AG04450 (cell line): ENCODE measurements around the gene PCYT2. TPM values are rescaled to one million over a fixed set of nuclear protein-coding genes. Genes with fewer than 3 reads are reported as not detected.

Source experiments
- CTCF ChIA-PET: fragments of 300-600, 350-600 bp; formaldehyde crosslinking; extraction: SDS; loops from one replicate; lab custom pipeline; 2022; ENCODE audit warnings: antibody characterized with exemption, inconsistent platforms; lab: Charles Lee
- POLR2A ChIA-PET: fragments of 350-600 bp; formaldehyde crosslinking; extraction: SDS; loops from one replicate; lab custom pipeline; 2021; ENCODE audit warnings: antibody characterized with exemption, inconsistent platforms; lab: Yijun Ruan, JAX
- DNase-seq: peaks from one replicate; pipeline ENCODE4 v3.0.0-alpha.2; 2011; ENCODE audit warnings: low read depth, low spot score
- H3K27ac ChIP-seq: one replicate; pipeline ENCODE4 v1.5.1; 2012; ENCODE audit warnings: low read depth, low read length, control low read depth
- H3K27me3 ChIP-seq: one replicate; pipeline ENCODE4 v1.6.0; 2012; ENCODE audit warnings: low read length; ENCODE audit not compliant: control insufficient read depth, insufficient read depth
- H3K4me3 ChIP-seq: 2 replicates; pipeline ENCODE4 v1.5.1; 2011; ENCODE audit warnings: mild to moderate bottlenecking, low read depth, low read length, control low read depth
- H3K9me3 ChIP-seq: 2 replicates; pipeline ENCODE4 v1.5.1; 2012; ENCODE audit warnings: low read length; ENCODE audit not compliant: control insufficient read depth, insufficient read depth
- polyA plus RNA-seq: library from polyadenylated mRNA; depleted of rRNA; stranded (reverse); fragments of >200 nt; gene quantifications from 2 replicates; pipeline ENCODE4 v1.2.3, GENCODE V29; 2011
- TF ChIP-seq, protein P1 (sequence below): IDR thresholded peaks from 2 replicates; pipeline ENCODE4 v1.5.1; 2011; ENCODE audit warnings: low read depth, low read length, control low read depth, inconsistent platforms

The PCYT2 gene
- polyA plus RNA-seq, 1 experiment: 25.2 TPM

DNA sequence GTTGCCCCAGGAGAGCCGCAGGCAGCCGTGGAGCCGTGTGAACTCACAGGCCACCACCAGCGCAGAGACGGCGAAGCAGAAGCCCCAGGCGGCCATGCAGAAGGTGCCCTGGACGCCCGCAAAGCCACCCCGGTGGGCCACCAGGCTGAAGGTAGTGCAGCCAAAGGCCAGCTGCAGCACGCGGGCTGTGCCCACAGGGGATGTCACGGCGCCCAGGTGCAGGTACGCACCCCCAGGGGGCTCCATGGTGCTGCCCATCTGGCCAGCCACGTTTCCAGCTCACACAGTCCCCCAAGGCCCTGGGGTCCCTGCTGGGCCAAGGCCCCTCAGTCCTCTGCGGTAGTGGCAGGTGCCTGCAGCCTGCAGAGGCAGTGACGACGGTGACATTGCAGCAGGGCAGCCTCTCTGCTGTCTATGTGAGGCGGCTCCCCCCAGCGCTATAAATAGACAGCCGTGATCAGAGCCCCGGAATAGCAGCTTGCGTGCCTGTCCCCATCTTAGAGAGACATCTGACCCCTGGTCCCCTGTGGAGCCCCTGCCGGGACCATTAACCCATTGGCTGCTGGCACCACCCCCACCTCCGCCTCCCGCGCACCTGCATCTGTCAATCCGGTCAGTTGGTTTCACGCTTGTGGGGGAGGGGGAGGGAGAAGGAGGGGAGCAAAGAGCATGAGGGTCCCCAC lies 30.4 kb upstream of the PCYT2 start:
- TF ChIP-seq, protein P1, sequence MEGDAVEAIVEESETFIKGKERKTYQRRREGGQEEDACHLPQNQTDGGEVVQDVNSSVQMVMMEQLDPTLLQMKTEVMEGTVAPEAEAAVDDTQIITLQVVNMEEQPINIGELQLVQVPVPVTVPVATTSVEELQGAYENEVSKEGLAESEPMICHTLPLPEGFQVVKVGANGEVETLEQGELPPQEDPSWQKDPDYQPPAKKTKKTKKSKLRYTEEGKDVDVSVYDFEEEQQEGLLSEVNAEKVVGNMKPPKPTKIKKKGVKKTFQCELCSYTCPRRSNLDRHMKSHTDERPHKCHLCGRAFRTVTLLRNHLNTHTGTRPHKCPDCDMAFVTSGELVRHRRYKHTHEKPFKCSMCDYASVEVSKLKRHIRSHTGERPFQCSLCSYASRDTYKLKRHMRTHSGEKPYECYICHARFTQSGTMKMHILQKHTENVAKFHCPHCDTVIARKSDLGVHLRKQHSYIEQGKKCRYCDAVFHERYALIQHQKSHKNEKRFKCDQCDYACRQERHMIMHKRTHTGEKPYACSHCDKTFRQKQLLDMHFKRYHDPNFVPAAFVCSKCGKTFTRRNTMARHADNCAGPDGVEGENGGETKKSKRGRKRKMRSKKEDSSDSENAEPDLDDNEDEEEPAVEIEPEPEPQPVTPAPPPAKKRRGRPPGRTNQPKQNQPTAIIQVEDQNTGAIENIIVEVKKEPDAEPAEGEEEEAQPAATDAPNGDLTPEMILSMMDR: no peak
- H3K27me3 ChIP-seq: peaks cover 10% of the 10 kb centered on the region
- ChIA-PET CTCF (no interaction called here), POLR2A (no interaction called here)
- no peak overlapping the region for H3K27ac ChIP-seq
- no peak overlapping the region for H3K4me3 ChIP-seq
- DNase-seq: no peak
- H3K9me3 ChIP-seq: peaks cover 4% of the 10 kb centered on the region; the same call in 1 of the 2 replicates

DNA sequence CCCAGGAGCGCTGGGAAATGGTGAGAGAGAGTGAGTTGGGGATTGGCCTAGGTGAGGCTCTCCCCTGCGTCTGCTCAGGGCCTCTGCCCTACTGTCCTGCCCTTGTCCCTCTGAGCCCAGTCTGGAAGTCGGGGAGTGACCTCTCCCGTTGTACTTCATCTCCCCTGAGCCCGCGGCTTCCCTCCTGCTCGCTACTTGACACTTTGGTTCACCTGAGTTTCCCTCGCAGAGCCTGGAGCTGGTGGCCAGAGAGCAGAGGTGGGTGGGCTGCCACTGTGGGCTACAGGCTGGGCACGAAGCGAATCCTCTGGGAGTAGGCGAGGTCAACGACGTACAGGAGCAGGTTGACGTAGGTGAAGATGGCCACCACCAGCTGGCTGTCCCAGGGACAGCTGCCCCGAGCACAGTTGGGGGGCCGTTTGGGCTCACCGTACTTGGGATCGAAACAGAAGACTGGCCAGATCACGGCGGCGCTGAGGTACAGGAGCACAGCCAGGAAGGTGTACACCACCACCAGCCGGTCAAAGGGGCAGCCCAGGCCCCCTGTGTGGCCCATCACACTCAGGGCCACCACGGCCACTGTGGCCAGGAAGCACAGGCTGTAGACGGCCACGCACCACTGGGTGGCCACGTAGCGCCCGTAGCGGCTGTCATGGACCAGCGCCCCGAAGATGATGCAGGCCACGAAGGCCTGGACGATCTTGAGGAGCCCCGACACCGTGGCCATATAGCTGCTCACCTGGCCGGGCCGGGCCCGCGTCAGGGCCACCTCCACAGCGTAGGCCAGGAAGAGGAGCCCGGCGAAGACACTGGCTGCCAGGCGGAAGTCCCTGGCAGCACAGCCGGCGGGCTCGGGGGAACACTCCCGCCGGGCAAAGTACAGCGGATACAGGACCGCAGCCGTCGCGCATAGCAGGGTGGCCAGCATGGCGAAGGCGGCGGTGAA lies 29.6 kb upstream of the PCYT2 start:
- CTCF ChIA-PET: interaction anchor here (1.2 kb wide), 1 partner anchor 18 kb away, joined by 3 read pairs; no protein-coding TSS in a partner anchor

DNA sequence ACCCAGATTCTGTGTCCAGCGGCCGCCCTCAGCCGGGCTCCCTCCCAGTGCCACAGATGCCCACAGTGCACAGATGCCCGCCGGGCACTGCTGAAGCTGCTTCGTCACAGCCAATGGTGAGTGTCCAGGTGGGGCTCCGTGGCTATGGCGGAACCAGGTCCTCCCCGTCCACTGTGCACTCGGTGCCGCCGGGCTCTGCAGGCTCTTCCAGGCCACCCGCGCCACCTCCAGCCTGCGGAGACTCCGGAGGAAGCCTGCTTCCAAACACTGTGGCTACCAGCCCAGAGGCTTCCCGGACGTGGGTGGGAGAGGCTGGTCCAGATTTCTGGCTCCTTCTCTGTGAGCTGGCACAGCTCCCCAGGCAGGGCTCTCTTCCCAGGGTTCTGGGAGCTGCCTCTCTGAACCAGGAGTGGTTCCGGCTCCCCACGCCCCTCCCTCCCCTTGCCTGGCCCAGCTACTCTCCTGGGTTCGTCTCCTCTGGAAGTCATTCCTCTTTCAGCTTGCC lies 28.7 kb upstream of the PCYT2 start:
- TF ChIP-seq, protein P1: no peak
- CTCF ChIA-PET: interaction anchor here (1.2 kb wide), 1 partner anchor 19 kb away, joined by 3 read pairs; no protein-coding TSS in a partner anchor
- no peak for DNase-seq
- Histone ChIP-seq H3K27me3 (peaks cover 10% of the 10 kb centered on the region), H3K27ac (no peak overlapping the region), H3K9me3 (peaks cover 4% of the 10 kb centered on the region; the same call in 1 of the 2 replicates), H3K4me3 (no peak overlapping the region)
- POLR2A ChIA-PET: no interaction called here

More for the DNA sequence above, 29.6 kb upstream of the PCYT2 start:
- H3K4me3 ChIP-seq: no peak overlapping the region
- peaks cover 10% of the 10 kb centered on the region for H3K27me3 ChIP-seq
- H3K27ac ChIP-seq: no peak overlapping the region
- no peak for DNase-seq
- H3K9me3 ChIP-seq: peaks cover 4% of the 10 kb centered on the region; the same call in 1 of the 2 replicates
- POLR2A ChIA-PET: no interaction called here
- TF ChIP-seq, protein P1: no peak

DNA sequence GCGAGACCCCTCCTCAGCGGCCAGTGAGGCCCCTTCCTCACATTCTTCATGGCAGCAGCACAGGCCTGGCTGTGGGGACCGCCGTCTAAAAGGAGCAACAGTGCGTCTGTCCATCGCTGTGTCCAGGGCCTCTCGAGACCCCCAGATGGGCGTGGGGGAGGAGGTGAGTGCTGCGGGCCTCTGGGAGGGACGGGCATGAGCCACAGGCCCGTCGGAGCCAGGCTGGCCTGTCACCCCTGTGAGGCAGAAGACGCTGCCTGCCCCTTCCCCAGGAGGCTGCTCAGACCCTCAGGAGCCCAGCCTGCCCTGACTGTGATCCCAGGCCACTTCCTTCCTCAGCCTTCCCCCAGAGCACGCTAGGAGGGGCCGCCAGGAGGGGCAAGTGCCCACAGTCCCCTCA lies 28.0 kb upstream of the PCYT2 start:
- ChIA-PET CTCF (interaction anchor here (1.2 kb wide), 1 partner anchor 20 kb away, joined by 3 read pairs; no protein-coding TSS in a partner anchor), POLR2A (no interaction called here)
- H3K9me3 ChIP-seq: peaks cover 4% of the 10 kb centered on the region; the same call in 1 of the 2 replicates
- TF ChIP-seq, protein P1: no peak
- DNase-seq: no peak
- no peak overlapping the region for H3K27ac ChIP-seq
- H3K4me3 ChIP-seq: no peak overlapping the region
- peaks cover 8% of the 10 kb centered on the region for H3K27me3 ChIP-seq
